BJ (cell line): ENCODE measurements around the gene GDI2. TPM values are rescaled to one million over a fixed set of nuclear protein-coding genes. Genes with fewer than 3 reads are reported as not detected.

ENCODE experiments used
- CTCF ChIA-PET: fragments of 350-600 bp; formaldehyde crosslinking; extraction: SDS; loops from one replicate; lab custom pipeline; 2021; ENCODE audit warnings: antibody characterized with exemption, inconsistent platforms; lab: Yijun Ruan, JAX
- POLR2A ChIA-PET: fragments of 300-600 bp; sonication (Branson Sonifier 250); formaldehyde crosslinking; extraction: SDS; loops from one replicate; lab custom pipeline; 2021; ENCODE audit warnings: antibody characterized with exemption; lab: Charles Lee
- DNase-seq: peaks from one replicate; pipeline ENCODE4 v3.0.0-alpha.2; 2011; ENCODE audit warnings: low read depth
- H3K27me3 ChIP-seq: 2 replicates; pipeline ENCODE4 v1.6.0; 2011; ENCODE audit warnings: low read length; ENCODE audit not compliant: control insufficient read depth, insufficient read depth
- H3K36me3 ChIP-seq: 2 replicates; pipeline ENCODE4 v1.5.1; 2011; ENCODE audit warnings: low read length; ENCODE audit not compliant: control insufficient read depth, insufficient read depth
- H3K4me3 ChIP-seq: 2 replicates; pipeline ENCODE4 v1.5.1; 2011; ENCODE audit warnings: low read depth, mild to moderate bottlenecking, control low read depth, low read length
- CTCF ChIP-seq: IDR thresholded peaks from 2 replicates; pipeline ENCODE4 v1.5.1; 2011; ENCODE audit warnings: low read depth, mild to moderate bottlenecking, control low read depth, inconsistent platforms, low read length, moderate library complexity; ENCODE audit not compliant: insufficient read depth
- polyA plus RNA-seq: library from polyadenylated mRNA; depleted of rRNA; stranded (reverse); fragments of >200 nt; gene quantifications from 2 replicates; pipeline ENCODE4 v1.2.3, GENCODE V29; 2011

GDI2 gene
- polyA plus RNA-seq, 1 experiment = 148 TPM

DNA sequence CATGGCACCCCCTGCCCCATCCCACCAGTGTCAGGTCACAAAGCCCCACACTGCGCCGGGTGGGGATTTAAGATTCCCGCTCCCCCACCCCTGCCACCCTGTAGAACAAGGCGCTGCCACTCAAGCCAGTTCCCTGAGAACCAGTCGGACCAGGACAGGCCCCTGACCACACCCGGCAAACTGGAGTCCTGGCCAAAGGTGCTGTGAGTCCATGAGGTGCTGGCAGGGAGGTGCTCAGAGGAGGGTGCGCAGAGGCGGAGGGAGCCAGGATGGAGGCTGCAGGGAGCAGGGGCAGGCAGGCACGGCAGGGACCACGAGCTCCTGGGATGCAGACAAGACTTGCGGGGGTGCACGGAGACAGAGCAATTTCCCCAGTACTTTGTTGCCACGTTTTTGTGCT, 19.7 kb upstream of the GDI2 start:
- TF ChIP-seq CTCF = no peak
- POLR2A ChIA-PET = no interaction called here
- CTCF ChIA-PET = interaction anchor here (0.9 kb wide), 1 partner anchor 15 kb away, joined by 4 read pairs; no protein-coding TSS in a partner anchor

GRCh38 chr10:5831446-5831782, 18.2 kb upstream of the GDI2 start:
- no peak for TF ChIP-seq CTCF
- H3K27me3 ChIP-seq = no peaks in the 10 kb centered on the region
- no peaks in the 10 kb centered on the region for H3K36me3 ChIP-seq
- ChIA-PET CTCF (no interaction called here), POLR2A (no interaction called here)
- no peak for DNase-seq
- H3K4me3 ChIP-seq = no peak overlapping the region

More for the DNA sequence above, 19.7 kb upstream of the GDI2 start:
- DNase-seq = no peak
- no peaks in the 10 kb centered on the region for H3K36me3 ChIP-seq
- no peaks in the 10 kb centered on the region for H3K27me3 ChIP-seq
- no peak overlapping the region for H3K4me3 ChIP-seq

GRCh38 chr10:5830629-5831445, 17.6 kb upstream of the GDI2 start:
- no peak for TF ChIP-seq CTCF
- Histone ChIP-seq H3K36me3 (no peaks in the 10 kb centered on the region), H3K27me3 (no peaks in the 10 kb centered on the region), H3K4me3 (no peak overlapping the region)
- DNase-seq = no peak
- ChIA-PET CTCF (interaction anchor here (1.2 kb wide), 1 partner anchor 11 kb away, joined by 3 read pairs; no protein-coding TSS in a partner anchor), POLR2A (no interaction called here)

DNA sequence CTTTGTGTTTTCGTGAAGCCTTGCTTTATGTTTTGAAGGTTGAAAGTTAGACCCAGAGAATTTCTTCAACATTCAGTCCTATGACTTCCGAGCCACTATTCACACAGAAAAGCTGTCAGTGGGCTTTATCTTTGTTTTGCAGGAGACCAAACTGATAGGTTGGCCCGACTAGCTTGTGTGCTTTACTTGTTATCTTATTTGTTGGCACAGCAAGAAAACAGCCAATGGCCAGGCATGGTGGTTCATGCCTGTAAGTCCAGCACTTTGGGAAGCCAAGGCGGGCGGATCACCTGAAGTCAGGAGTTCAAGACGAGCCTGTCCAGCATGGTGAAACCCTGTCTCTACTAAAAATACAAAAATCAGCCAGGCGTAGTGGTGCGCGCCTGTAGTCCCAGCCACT, 16.0 kb upstream of the GDI2 start:
- CTCF ChIA-PET = no interaction called here

More for the DNA sequence above, 16.0 kb upstream of the GDI2 start:
- DNase-seq = no peak
- H3K27me3 ChIP-seq = no peaks in the 10 kb centered on the region
- no peak overlapping the region for H3K4me3 ChIP-seq
- POLR2A ChIA-PET = interaction anchor here (0.6 kb wide), 1 partner anchor 18 kb away, joined by 10 read pairs; no protein-coding TSS in a partner anchor
- no peaks in the 10 kb centered on the region for H3K36me3 ChIP-seq
- no peak for TF ChIP-seq CTCF
